SU-DHL-6 (cell line): ENCODE measurements around the gene EPB41L5.

Experiments used
- H2AFZ ChIP-seq: fragments of 200-600 bp; sonication (generic); 2 replicates; pipeline ENCODE4 v1.6.1; 2014; ENCODE audit warnings: low read depth, mild to moderate bottlenecking, moderate library complexity, mixed read lengths, antibody characterized with exemption, low read length; ENCODE audit not compliant: severe bottlenecking
- H3F3A ChIP-seq: fragments of 200-600 bp; shearing (Covaris generic); 2 replicates; pipeline ENCODE4 v1.6.0; 2016; ENCODE audit warnings: antibody characterized with exemption, mild to moderate bottlenecking; ENCODE audit not compliant: insufficient read depth
- H3K27ac ChIP-seq: fragments of 200-600 bp; sonication (generic); 2 replicates; pipeline ENCODE4 v1.5.1; 2016; ENCODE audit warnings: low read depth, mild to moderate bottlenecking, low read length, moderate library complexity, mixed read lengths
- H3K27me3 ChIP-seq: fragments of 200-600 bp; sonication (generic), shearing (Covaris generic); 2 replicates; pipeline ENCODE4 v1.6.0; 2014; ENCODE audit warnings: mild to moderate bottlenecking, low read length
- H3K36me3 ChIP-seq: fragments of 200-600 bp; sonication (generic); 2 replicates; pipeline ENCODE4 v1.6.1; 2014; ENCODE audit warnings: mild to moderate bottlenecking, low read length, mixed read lengths
- H3K4me2 ChIP-seq: fragments of 300-600, 200-600 bp; shearing (Covaris generic), sonication (generic); 2 replicates; pipeline ENCODE4 v1.6.0; 2014; ENCODE audit warnings: low read length, low read depth, mild to moderate bottlenecking; ENCODE audit not compliant: poor library complexity, severe bottlenecking
- H3K4me3 ChIP-seq: fragments of 200-600 bp; sonication (generic); 2 replicates; pipeline ENCODE4 v1.5.1; 2014; ENCODE audit warnings: antibody characterized with exemption, low read length, mild to moderate bottlenecking, mixed read lengths; ENCODE audit not compliant: insufficient read depth, poor library complexity, severe bottlenecking
- H3K79me2 ChIP-seq: fragments of 200-600 bp; sonication (generic); 2 replicates; pipeline ENCODE4 v1.6.1; 2014; ENCODE audit warnings: mild to moderate bottlenecking, low read length, moderate library complexity; ENCODE audit not compliant: insufficient read depth
- H3K9ac ChIP-seq: fragments of 200-600 bp; sonication (generic); 2 replicates; pipeline ENCODE4 v1.7.0; 2014; ENCODE audit warnings: mild to moderate bottlenecking, low read length
- H3K9me2 ChIP-seq: fragments of 200-600 bp; sonication (generic); replicated peaks from 2 replicates; pipeline ENCODE4 v1.6.1; 2014; ENCODE audit warnings: low read length; ENCODE audit not compliant: insufficient read depth
- H3K9me3 ChIP-seq: fragments of 200-600 bp; sonication (generic); 2 replicates; pipeline ENCODE4 v1.6.1; 2014; ENCODE audit warnings: low read length, mixed read lengths; ENCODE audit not compliant: insufficient read depth
- H4K20me1 ChIP-seq: fragments of 200-600 bp; sonication (generic); 2 replicates; pipeline ENCODE4 v1.6.1; 2014; ENCODE audit warnings: low read depth, mild to moderate bottlenecking, antibody characterized with exemption, low read length, moderate library complexity, mixed read lengths
- EZH2phosphoT487 ChIP-seq: fragments of 200-600 bp; sonication (generic), shearing (Covaris generic); conservative IDR thresholded peaks from 2 replicates; pipeline ENCODE4 v1.6.1; 2018; ENCODE audit warnings: mild to moderate bottlenecking, antibody characterized with exemption, low read length, moderate library complexity, mixed read lengths
- TF ChIP-seq, protein P1 (sequence below): fragments of 200-600 bp; sonication (generic); IDR thresholded peaks from one replicate; pipeline ENCODE4 v1.5.1; 2017; ENCODE audit warnings: antibody characterized with exemption, mild to moderate bottlenecking, low read length, moderate library complexity; ENCODE audit not compliant: insufficient read depth, poor library complexity, severe bottlenecking

The EPB41L5 gene

DNA sequence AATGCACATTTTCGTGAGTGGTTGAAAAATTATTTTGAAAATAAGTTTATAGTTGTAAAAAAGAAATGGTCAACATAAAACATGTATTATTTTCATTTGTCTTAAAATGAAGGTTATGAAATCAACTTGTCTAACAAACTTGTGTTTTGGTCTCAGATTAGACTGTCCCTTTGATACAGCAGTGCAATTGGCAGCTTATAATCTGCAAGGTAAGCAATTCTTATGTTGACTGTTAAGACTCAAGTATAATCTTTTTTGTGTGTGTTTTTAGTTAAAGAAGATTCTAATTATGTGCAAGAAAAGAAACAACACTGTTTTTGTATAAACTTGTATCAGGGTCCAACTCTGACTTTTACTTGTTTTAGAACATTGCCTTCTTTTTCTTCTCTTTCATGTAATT is 62.7 kb downstream of the EPB41L5 start:
- TF ChIP-seq, protein P1, sequence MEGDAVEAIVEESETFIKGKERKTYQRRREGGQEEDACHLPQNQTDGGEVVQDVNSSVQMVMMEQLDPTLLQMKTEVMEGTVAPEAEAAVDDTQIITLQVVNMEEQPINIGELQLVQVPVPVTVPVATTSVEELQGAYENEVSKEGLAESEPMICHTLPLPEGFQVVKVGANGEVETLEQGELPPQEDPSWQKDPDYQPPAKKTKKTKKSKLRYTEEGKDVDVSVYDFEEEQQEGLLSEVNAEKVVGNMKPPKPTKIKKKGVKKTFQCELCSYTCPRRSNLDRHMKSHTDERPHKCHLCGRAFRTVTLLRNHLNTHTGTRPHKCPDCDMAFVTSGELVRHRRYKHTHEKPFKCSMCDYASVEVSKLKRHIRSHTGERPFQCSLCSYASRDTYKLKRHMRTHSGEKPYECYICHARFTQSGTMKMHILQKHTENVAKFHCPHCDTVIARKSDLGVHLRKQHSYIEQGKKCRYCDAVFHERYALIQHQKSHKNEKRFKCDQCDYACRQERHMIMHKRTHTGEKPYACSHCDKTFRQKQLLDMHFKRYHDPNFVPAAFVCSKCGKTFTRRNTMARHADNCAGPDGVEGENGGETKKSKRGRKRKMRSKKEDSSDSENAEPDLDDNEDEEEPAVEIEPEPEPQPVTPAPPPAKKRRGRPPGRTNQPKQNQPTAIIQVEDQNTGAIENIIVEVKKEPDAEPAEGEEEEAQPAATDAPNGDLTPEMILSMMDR, result no peak
- TF ChIP-seq EZH2phosphoT487, result no peak
- no peaks in the 10 kb centered on the region for H3K9me2 ChIP-seq

DNA sequence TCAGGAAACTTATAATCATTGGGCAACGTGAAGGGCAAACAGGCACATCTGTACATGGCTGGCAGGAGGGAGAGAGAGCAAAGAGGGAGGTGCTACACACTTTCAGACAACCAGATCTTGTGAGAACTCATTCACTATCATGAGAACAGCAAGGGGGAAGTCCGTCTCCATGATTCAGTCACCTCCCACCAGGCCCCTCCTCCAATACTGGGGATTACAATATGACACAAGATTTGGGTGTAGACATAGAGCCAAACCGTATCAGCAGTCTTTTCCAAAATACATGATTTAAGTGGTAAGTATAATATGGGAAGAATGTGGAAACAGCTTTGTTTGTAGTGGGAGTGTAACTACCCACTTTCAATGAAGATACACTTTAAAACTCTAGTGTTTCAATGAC is 65.0 kb downstream of the EPB41L5 start:
- H3F3A ChIP-seq, result no peaks in the 10 kb centered on the region
- no peak overlapping the region for H3K4me3 ChIP-seq
- no peaks in the 10 kb centered on the region for H4K20me1 ChIP-seq
- H3K27ac ChIP-seq, result no peak overlapping the region
- no peaks in the 10 kb centered on the region for H3K79me2 ChIP-seq
- H3K9me3 ChIP-seq, result no peaks in the 10 kb centered on the region
- no peaks in the 10 kb centered on the region for H3K9me2 ChIP-seq
- no peak overlapping the region for H3K4me2 ChIP-seq
- no peaks in the 10 kb centered on the region for H3K27me3 ChIP-seq
- no peaks in the 10 kb centered on the region for H3K36me3 ChIP-seq
- TF ChIP-seq, protein P1, result no peak
- TF ChIP-seq EZH2phosphoT487, result no peak
- H3K9ac ChIP-seq, result no peak overlapping the region
- H2AFZ ChIP-seq, result no peak overlapping the region

More for the DNA sequence above, 62.7 kb downstream of the EPB41L5 start:
- Histone ChIP-seq H2AFZ (no peak overlapping the region), H3K9me3 (no peaks in the 10 kb centered on the region), H3K27ac (no peak overlapping the region), H3F3A (no peaks in the 10 kb centered on the region), H3K36me3 (no peaks in the 10 kb centered on the region), H3K4me3 (no peak overlapping the region), H3K27me3 (no peaks in the 10 kb centered on the region), H3K4me2 (no peak overlapping the region), H4K20me1 (no peaks in the 10 kb centered on the region), H3K9ac (no peak overlapping the region), H3K79me2 (no peaks in the 10 kb centered on the region)

DNA sequence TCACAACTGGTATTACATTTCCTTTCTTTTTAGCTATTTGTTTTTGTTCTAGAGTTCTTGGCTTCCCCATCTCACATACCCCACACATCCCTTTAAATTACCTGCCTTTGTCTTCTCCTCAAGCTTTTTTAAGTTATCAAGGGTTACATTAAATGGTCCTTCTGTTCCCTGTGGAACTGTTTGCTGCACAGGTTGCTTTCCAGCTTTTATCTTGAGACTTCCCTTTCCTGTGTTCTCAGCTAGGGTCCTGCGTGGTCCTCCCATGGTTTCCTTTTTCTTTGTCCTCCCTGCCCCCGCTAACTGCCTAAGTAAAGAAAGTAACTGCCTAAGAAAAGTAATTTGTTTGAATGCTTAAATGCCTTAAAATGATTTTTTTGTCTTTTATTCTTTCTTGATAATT is 66.8 kb downstream of the EPB41L5 start:
- H3K9ac ChIP-seq, result no peak overlapping the region
- no peaks in the 10 kb centered on the region for H4K20me1 ChIP-seq
- no peaks in the 10 kb centered on the region for H3K36me3 ChIP-seq
- no peak overlapping the region for H2AFZ ChIP-seq
- H3K4me2 ChIP-seq, result no peak overlapping the region
- H3K9me3 ChIP-seq, result no peaks in the 10 kb centered on the region
- no peak overlapping the region for H3K27ac ChIP-seq
- H3K27me3 ChIP-seq, result no peaks in the 10 kb centered on the region
- H3K9me2 ChIP-seq, result no peaks in the 10 kb centered on the region
- H3K79me2 ChIP-seq, result no peaks in the 10 kb centered on the region
- no peak for TF ChIP-seq EZH2phosphoT487
- TF ChIP-seq, protein P1, result no peak
- no peak overlapping the region for H3K4me3 ChIP-seq
- H3F3A ChIP-seq, result no peaks in the 10 kb centered on the region
